Adrenal gland (tissue), 5 donors: ENCODE data around the gene SLC5A4.

Source experiments
- POLR2A ChIP-seq, 2 donors: fragments of 450-650 bp; IDR thresholded peaks; one replicate each; pipeline ENCODE4 v1.6.1; 2017; ENCODE audit warnings: antibody characterized with exemption in 2 of 2, mild to moderate bottlenecking in 2 of 2, moderate library complexity in 1 of 2
- TF ChIP-seq, protein P1 (sequence below), 6 experiments: fragments of 450-650 bp in 4 of 6; fragments of 200-600 bp in 2 of 6; sonication (generic) in 1 of 6; IDR thresholded peaks; 1 replicate in 5 of 6; 2 replicates in 1 of 6; pipeline versions ENCODE4 v1.5.1 to v1.8.0; 2016 to 2021; ENCODE audit warnings: antibody characterized with exemption in 6 of 6, mild to moderate bottlenecking in 2 of 6, moderate library complexity in 1 of 6
- donor health status: DM: no; HTN: no; CAD: no.

DNA sequence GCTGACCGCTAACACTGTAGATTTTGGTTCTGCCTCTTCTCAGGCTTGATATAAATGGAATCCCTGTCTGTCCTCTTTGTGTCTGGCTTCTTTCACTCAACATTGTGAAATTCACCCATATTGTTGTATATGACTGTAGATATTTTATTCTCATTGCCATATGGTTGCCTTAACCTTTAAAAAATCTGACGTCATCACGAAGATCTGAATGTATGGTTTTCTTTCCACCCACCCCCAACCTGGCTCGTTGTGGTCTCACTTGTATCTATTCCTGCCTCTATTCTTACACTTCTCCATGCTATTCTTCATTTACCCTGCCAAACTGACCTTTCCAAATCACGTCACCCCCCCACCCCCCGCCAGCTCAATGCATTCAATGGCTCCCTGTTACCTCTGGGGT lies 74.1 kb downstream of the SLC5A4 start:
- no peak for TF ChIP-seq POLR2A (IDR thresholded peaks at IDR 0.05)
- TF ChIP-seq, protein P1, sequence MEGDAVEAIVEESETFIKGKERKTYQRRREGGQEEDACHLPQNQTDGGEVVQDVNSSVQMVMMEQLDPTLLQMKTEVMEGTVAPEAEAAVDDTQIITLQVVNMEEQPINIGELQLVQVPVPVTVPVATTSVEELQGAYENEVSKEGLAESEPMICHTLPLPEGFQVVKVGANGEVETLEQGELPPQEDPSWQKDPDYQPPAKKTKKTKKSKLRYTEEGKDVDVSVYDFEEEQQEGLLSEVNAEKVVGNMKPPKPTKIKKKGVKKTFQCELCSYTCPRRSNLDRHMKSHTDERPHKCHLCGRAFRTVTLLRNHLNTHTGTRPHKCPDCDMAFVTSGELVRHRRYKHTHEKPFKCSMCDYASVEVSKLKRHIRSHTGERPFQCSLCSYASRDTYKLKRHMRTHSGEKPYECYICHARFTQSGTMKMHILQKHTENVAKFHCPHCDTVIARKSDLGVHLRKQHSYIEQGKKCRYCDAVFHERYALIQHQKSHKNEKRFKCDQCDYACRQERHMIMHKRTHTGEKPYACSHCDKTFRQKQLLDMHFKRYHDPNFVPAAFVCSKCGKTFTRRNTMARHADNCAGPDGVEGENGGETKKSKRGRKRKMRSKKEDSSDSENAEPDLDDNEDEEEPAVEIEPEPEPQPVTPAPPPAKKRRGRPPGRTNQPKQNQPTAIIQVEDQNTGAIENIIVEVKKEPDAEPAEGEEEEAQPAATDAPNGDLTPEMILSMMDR (IDR thresholded peaks at IDR 0.05), result no peak
